Measurements from ENCODE around the gene KRI1. TPM values are rescaled to one million over a fixed set of nuclear protein-coding genes. Genes with fewer than 3 reads are reported as not detected.

The KRI1 gene
- total and polyA plus RNA-seq, 12 donors = 7.1 to 69.0 (median 20.1) TPM

GRCh38 chr19:10593148-10593547 is 27.3 kb upstream of the KRI1 start:
- Histone ChIP-seq H3K4me3 (no peak overlapping the region), H3K4me1 (replicated peaks in 1 of 2) (peaks cover 7 to 9% of the 10 kb centered on the region in 2 donors), H3K27me3 (peaks cover 4% of the 10 kb centered on the region), H3K36me3 (replicated peaks in 1 of 2) (no peaks in the 10 kb centered on the region), H3K9me3 (replicated peaks in 1 of 3) (no peaks in the 10 kb centered on the region), H3K27ac (peak overlapping the region in 1 of 5 donors; percentile 73)
- intact Hi-C loops (cut with DNase I) = no loop called here
- DNase-seq = no peak
- TF ChIP-seq CTCF (IDR thresholded peaks at IDR 0.05) (no peak), POLR2A (IDR thresholded peaks at IDR 0.05) (no peak)
- WGBS, 4 donors = 93 to 100% (median 98%) methylated on average over 3 to 7 of the region's 7 CpGs

- Histone ChIP-seq H3K36me3 (replicated peaks in 1 of 2) (no peaks in the 10 kb centered on the region), H3K4me3 (no peak overlapping the region), H3K27ac (no peak overlapping the region), H3K9me3 (replicated peaks in 1 of 3) (no peaks in the 10 kb centered on the region), H3K4me1 (replicated peaks in 1 of 2) (no peaks in the 10 kb centered on the region), H3K27me3 (peaks cover 17% of the 10 kb centered on the region)
- WGBS, 4 donors = 73 to 85% (median 78%) methylated on average over 2 of the region's 2 CpGs
- TF ChIP-seq POLR2A (IDR thresholded peaks at IDR 0.05) = no peak
- no peak for TF ChIP-seq CTCF (IDR thresholded peaks at IDR 0.05)
- DNase-seq = no peak
- intact Hi-C loops (cut with DNase I) = loop anchor here in 1 of 2 donors (10.0 kb wide), 1 partner anchor 117 kb away; the partner anchor contains the start of gene QTRT1
Observed at GRCh38 chr19:10587839-10588150, 22.0 kb upstream of the KRI1 start.

- WGBS, 4 donors = 21 to 37% (median 21%) methylated on average over 12 to 35 of the region's 35 CpGs
- H3K27ac ChIP-seq = no peak within 1 kb of the TSS
Observed at GRCh38 chr19:10587022-10587838, 21.4 kb upstream of the KRI1 start, which contains the start of gene AP1M2. AP1M2 (minus strand) TSS chr19:10587312; CDS start chr19:10587231, 81 bp downstream.

More at GRCh38 chr19:10587022-10587838, 21.4 kb upstream of the KRI1 start, which contains the start of gene AP1M2:
- intact Hi-C loops (cut with DNase I) = loop anchor here in 1 of 2 donors (10.0 kb wide), 1 partner anchor 118 kb away; the partner anchor contains the start of gene QTRT1
- H3K9me3 ChIP-seq (replicated peaks in 1 of 3) = no peaks in the 10 kb centered on the region
- H3K4me3 ChIP-seq = no peak within 1 kb of the TSS
- H3K27me3 ChIP-seq = peaks cover 17% of the 10 kb centered on the region
- DNase-seq = no peak
- no peaks in the 10 kb centered on the region for H3K36me3 ChIP-seq (replicated peaks in 1 of 2)
- TF ChIP-seq CTCF (IDR thresholded peaks at IDR 0.05) = no peak
- no peak for TF ChIP-seq POLR2A (IDR thresholded peaks at IDR 0.05)
- H3K4me1 ChIP-seq (replicated peaks in 1 of 2) = no peaks in the 10 kb centered on the region

All from adrenal gland (tissue), 12 donors.